ENCODE measurements around the gene SLC22A17. TPM values are rescaled to one million over a fixed set of nuclear protein-coding genes. Genes with fewer than 3 reads are reported as not detected.

The SLC22A17 gene
- total RNA-seq, 6 experiments from 2014 or later, result 1.5 to 2.7 (median 2.1) TPM

DNA sequence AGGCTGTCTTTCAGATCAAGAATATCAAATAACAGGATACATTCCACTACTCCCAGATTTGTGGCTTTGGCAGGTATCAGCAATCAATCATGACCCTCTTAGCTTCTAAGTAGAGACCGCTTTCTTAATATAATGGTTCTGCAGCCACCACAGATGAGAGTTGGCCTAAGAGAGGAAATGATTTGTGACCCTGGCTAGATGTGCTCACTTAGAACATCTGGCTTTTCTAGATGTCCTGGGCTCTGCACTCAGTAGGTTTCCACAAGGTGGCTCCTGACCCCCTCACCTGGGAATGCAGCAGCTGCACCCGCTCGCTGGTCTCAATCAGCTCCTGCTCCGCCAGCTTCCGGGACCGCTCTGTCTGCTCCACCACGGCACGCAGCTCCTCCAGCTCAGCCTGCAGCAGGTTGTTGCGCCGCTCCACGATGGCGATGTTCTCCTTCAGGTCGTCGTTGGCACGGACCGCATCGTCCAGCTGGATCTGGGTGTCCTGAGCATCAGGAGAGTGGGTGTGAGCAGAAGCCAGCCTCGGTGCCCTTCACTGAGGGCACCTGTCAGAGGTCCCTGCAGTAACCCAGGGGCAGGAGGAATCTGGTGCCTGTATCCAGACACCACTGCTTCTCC lies 33.1 kb upstream of the SLC22A17 start:
- intact Hi-C loops (cut with DNase I), result loop anchor here in 1 of 2 donors (10.0 kb wide), 1 partner anchor 261 kb away; no protein-coding TSS in a partner anchor
- H3K36me3 ChIP-seq, result no peaks in the 10 kb centered on the region
- no peaks in the 10 kb centered on the region for H3K27me3 ChIP-seq
- DNase-seq (no peak), ATAC-seq (no peak)
- TF ChIP-seq, protein P1, sequence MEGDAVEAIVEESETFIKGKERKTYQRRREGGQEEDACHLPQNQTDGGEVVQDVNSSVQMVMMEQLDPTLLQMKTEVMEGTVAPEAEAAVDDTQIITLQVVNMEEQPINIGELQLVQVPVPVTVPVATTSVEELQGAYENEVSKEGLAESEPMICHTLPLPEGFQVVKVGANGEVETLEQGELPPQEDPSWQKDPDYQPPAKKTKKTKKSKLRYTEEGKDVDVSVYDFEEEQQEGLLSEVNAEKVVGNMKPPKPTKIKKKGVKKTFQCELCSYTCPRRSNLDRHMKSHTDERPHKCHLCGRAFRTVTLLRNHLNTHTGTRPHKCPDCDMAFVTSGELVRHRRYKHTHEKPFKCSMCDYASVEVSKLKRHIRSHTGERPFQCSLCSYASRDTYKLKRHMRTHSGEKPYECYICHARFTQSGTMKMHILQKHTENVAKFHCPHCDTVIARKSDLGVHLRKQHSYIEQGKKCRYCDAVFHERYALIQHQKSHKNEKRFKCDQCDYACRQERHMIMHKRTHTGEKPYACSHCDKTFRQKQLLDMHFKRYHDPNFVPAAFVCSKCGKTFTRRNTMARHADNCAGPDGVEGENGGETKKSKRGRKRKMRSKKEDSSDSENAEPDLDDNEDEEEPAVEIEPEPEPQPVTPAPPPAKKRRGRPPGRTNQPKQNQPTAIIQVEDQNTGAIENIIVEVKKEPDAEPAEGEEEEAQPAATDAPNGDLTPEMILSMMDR (IDR thresholded peaks at IDR 0.05), result no peak
- no peak for TF ChIP-seq POLR2A (IDR thresholded peaks at IDR 0.05)
- no peak overlapping the region for H3K4me3 ChIP-seq
- no peak overlapping the region for H3K27ac ChIP-seq
- 72% methylated on average over 6 of the region's 18 CpGs for WGBS (ENCODE audit: insufficient coverage, low coverage, low lambda C conversion rate, missing lambda C conversion rate)
- H3K9me3 ChIP-seq, result no peaks in the 10 kb centered on the region
- no peaks in the 10 kb centered on the region for H3K4me1 ChIP-seq

GRCh38 chr14:23385244-23385641 lies 32.6 kb upstream of the SLC22A17 start:
- no peak for ATAC-seq
- TF ChIP-seq, protein P1 (IDR thresholded peaks at IDR 0.05), result no peak
- TF ChIP-seq POLR2A (IDR thresholded peaks at IDR 0.05), result no peak
- intact Hi-C loops (cut with DNase I), result loop anchor here in 1 of 2 donors (10.0 kb wide), 1 partner anchor 260 kb away; no protein-coding TSS in a partner anchor

DNA sequence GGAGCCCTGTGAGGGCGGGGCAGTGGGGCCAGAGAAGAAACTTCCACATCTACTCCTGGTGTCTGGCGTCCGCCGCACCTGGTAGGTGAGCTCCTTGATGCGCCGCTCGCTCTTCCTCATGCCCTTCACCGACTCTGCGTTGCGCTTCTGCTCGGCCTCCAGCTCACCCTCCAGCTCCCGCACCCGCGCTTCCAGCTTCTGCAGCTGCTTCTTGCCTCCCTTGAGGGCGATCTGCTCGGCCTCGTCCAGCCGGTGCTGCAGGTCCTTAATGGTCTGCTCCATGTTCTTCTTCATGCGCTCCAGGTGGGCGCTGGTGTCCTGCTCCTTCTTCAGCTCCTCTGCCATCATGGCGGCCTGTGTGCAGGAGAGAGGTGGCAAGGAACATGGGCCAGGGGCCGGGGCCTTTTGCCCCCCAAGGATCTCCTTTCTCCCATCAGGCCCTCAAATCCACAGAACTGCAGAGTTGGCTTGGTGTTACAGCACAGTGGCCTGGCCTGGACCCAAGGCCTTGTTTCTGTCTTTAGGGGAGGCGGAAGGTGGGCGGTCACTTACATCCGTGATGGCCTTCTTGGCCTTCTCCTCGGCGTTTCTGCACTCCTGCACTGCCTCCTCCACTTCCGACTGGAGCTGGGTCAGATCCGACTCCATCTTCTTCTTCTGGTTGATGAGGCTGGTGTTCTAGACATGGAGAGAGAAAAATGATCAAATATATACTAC lies 31.8 kb upstream of the SLC22A17 start:
- H3K27ac ChIP-seq, result no peak overlapping the region
- TF ChIP-seq, protein P1 (IDR thresholded peaks at IDR 0.05), result no peak
- no peak for TF ChIP-seq POLR2A (IDR thresholded peaks at IDR 0.05)
- ATAC-seq (no peak), DNase-seq (no peak)
- no peaks in the 10 kb centered on the region for H3K27me3 ChIP-seq
- no peaks in the 10 kb centered on the region for H3K36me3 ChIP-seq
- WGBS (ENCODE audit: insufficient coverage, low coverage, low lambda C conversion rate, missing lambda C conversion rate), result 78% methylated on average over 16 of the region's 29 CpGs
- no peaks in the 10 kb centered on the region for H3K9me3 ChIP-seq
- no peaks in the 10 kb centered on the region for H3K4me1 ChIP-seq
- intact Hi-C loops (cut with DNase I), result loop anchor here in 1 of 2 donors (10.0 kb wide), 1 partner anchor 260 kb away; no protein-coding TSS in a partner anchor
- H3K4me3 ChIP-seq, result no peak overlapping the region

More at GRCh38 chr14:23385244-23385641, 32.6 kb upstream of the SLC22A17 start:
- no peaks in the 10 kb centered on the region for H3K4me1 ChIP-seq
- H3K4me3 ChIP-seq, result no peak overlapping the region
- H3K36me3 ChIP-seq, result no peaks in the 10 kb centered on the region
- no peak overlapping the region for H3K27ac ChIP-seq
- no peaks in the 10 kb centered on the region for H3K27me3 ChIP-seq
- DNase-seq, result no peak
- 72% methylated on average over 2 of the region's 2 CpGs for WGBS (ENCODE audit: insufficient coverage, low coverage, low lambda C conversion rate, missing lambda C conversion rate)
- H3K9me3 ChIP-seq, result no peaks in the 10 kb centered on the region

DNA sequence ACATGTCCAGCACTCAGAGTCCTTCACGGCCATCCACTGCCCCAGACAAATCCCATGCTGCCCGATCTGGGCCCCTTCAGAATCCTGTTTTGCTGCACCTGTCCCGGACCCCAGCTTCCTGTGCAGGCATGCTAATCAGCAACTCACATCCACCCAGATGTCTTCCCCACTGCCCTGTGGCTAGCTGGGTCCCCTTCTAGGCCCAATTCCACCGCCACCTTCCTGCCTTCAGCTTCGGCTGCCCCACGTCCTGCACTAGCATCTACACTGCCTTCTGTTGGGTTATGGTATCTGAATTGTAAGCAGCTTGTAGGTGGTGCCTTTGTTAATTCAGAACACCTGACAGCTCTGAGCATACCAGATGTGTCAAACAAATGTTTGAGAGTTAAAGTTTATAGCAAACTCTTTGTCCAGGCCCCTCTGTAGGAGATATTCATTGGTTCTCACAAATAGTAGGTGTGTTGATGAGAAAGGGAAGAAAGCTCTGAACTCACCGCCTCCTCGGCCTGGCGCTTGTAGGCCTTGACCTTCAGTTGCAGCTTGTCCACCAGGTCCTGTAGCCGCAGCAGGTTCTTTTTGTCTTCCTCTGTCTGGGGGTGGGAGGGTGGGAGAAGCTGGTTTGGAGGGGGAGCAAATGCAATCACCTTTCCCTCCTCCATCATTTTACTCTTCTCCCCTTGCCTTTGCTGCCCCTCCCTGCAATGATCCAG lies 30.2 kb upstream of the SLC22A17 start:
- Histone ChIP-seq H3K36me3 (no peaks in the 10 kb centered on the region), H3K4me1 (no peaks in the 10 kb centered on the region), H3K27me3 (no peaks in the 10 kb centered on the region), H3K9me3 (no peaks in the 10 kb centered on the region), H3K27ac (no peak overlapping the region), H3K4me3 (no peak overlapping the region)
- WGBS (ENCODE audit: insufficient coverage, low coverage, low lambda C conversion rate, missing lambda C conversion rate), result 49% methylated on average over 9 of the region's 10 CpGs
- intact Hi-C loops (cut with DNase I), result loop anchor here in 1 of 2 donors (10.0 kb wide), 1 partner anchor 258 kb away; no protein-coding TSS in a partner anchor
- ATAC-seq (no peak), DNase-seq (no peak)
- TF ChIP-seq, protein P1 (IDR thresholded peaks at IDR 0.05), result no peak
- no peak for TF ChIP-seq POLR2A (IDR thresholded peaks at IDR 0.05)

All from right lobe of liver (tissue), 6 donors.